ENCODE measurements around the gene TBX5.
"Not testable (repeated sequence)": the region's sequence is repeated elsewhere in the genome, so short reads cannot be mapped to it uniquely, and the experiment has no call there.

The TBX5 gene

DNA sequence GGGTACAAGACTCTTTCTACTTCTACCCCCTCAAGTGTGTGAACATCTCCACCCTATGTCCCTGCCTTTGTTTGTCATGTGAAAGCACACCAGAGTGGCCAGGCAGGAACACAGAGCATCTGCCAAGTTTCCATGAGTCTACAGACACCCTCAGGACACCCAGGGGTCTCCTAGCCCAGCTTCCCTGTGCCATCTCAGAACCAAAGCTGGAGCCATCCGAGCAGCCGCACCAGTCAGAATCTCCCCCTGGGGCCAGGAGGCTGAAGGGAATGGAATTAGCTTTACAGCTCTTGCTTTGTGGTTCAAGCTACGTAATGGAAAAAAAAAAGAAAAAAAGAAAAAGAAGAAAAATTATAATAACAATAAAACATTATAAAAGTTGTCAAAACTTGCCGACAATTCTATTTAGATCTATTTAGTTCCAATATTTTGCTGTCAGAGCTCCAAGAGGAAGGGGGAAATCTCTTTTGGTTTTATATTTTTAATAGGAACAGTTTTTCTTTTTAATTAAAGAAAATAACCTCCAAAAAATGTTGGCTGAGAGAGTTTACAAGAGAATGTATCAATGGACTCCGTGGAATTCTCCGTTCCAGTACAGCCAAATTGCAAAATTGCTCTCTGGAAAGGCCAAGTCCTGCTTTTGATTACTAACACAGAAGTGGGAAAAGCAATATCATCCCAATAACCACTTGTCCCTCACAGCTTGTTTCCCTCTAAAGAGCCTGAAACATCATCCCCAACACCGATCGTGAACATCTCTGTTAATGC is 37.1 kb downstream of the TBX5 start:
- Histone ChIP-seq H3K36me3 (ENCODE audit: control insufficient read depth, insufficient read depth, low read length) (no peaks in the 10 kb centered on the region), H3K4me3 (ENCODE audit: extremely low read depth, insufficient read depth, low read length, poor library complexity, severe bottlenecking) (no peak overlapping the region), H3K27ac (ENCODE audit: low read depth, low read length, severe bottlenecking) (no peak overlapping the region), H3K4me1 (ENCODE audit: control insufficient read depth, insufficient read depth, low read length, poor library complexity, severe bottlenecking) (no peaks in the 10 kb centered on the region), H3K9me3 (ENCODE audit: control insufficient read depth, low read length) (peaks cover 7% of the 10 kb centered on the region)
- WGBS, 2 experiments (ENCODE audit: insufficient coverage in 2 of 2), result 71 to 83% methylated on average over 2 to 4 of the region's 8 CpGs

- H3K36me3 ChIP-seq (ENCODE audit: control insufficient read depth, insufficient read depth, low read length), result no peaks in the 10 kb centered on the region
- no peak overlapping the region for H3K27ac ChIP-seq (ENCODE audit: low read depth, low read length, severe bottlenecking)
- H3K4me3 ChIP-seq (ENCODE audit: extremely low read depth, insufficient read depth, low read length, poor library complexity, severe bottlenecking), result no peak overlapping the region
- no peaks in the 10 kb centered on the region for H3K4me1 ChIP-seq (ENCODE audit: control insufficient read depth, insufficient read depth, low read length, poor library complexity, severe bottlenecking)
- peaks cover 7% of the 10 kb centered on the region for H3K9me3 ChIP-seq (ENCODE audit: control insufficient read depth, low read length)
- 75 to 87% methylated on average over 2 to 3 of the region's 4 CpGs for WGBS, 2 experiments (ENCODE audit: insufficient coverage in 2 of 2)
Observed at GRCh38 chr12:114361992-114362391, 44.0 kb downstream of the TBX5 start.

DNA sequence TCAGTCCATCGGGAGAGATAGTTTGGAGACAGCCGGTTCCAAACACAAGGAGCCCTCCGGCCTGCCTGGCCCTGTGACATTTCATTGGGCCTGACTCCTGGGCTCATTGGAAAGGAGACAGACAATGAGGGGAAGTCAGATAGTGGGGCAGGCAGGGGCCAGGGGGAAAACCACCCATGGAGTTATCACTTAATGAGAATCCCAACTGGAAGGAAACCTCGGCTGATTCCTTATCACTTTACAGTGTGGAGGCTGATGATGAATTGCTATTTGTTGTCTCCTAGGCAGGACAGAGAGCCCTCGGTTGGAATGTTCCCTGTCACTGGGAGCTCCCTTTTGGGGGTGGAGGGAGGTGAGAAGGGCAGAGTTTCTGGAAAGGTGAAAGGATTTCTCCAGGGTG is 44.4 kb downstream of the TBX5 start:
- no peaks in the 10 kb centered on the region for H3K4me1 ChIP-seq (ENCODE audit: control insufficient read depth, insufficient read depth, low read length, poor library complexity, severe bottlenecking)
- H3K4me3 ChIP-seq (ENCODE audit: extremely low read depth, insufficient read depth, low read length, poor library complexity, severe bottlenecking), result no peak overlapping the region
- peak overlapping the region; percentile 37 for H3K27ac ChIP-seq (ENCODE audit: low read depth, low read length, severe bottlenecking)
- peaks cover 6% of the 10 kb centered on the region for H3K9me3 ChIP-seq (ENCODE audit: control insufficient read depth, low read length)
- H3K36me3 ChIP-seq (ENCODE audit: control insufficient read depth, insufficient read depth, low read length), result no peaks in the 10 kb centered on the region
- 50 to 53% methylated on average over 3 of the region's 5 CpGs for WGBS, 2 experiments (ENCODE audit: insufficient coverage in 2 of 2)

DNA sequence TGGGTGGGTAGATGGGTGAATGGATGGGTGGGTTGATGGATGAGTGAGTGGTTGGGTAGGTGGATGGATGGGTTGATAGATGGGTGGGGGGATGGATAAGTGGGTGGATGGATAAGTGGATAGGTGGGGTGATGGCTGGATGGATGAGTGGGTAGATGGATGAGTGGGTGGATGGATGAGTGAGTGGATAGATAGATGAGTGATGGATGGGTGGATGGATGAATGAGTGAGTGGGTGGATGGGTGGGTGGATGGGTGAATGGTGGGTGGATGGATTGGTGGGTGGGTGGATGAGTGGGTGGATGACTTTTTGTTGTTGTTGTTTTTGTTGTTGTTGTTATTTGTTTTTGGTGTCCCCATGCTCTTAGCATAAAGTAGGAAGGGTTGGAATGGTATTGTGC is 45.5 kb downstream of the TBX5 start:
- Histone ChIP-seq H3K27ac (ENCODE audit: low read depth, low read length, severe bottlenecking) (no peak overlapping the region), H3K9me3 (ENCODE audit: control insufficient read depth, low read length) (no peaks in the 10 kb centered on the region), H3K4me3 (ENCODE audit: extremely low read depth, insufficient read depth, low read length, poor library complexity, severe bottlenecking) (no peak overlapping the region), H3K4me1 (ENCODE audit: control insufficient read depth, insufficient read depth, low read length, poor library complexity, severe bottlenecking) (no peaks in the 10 kb centered on the region), H3K36me3 (ENCODE audit: control insufficient read depth, insufficient read depth, low read length) (no peaks in the 10 kb centered on the region)

- Histone ChIP-seq H3K4me3 (ENCODE audit: extremely low read depth, insufficient read depth, low read length, poor library complexity, severe bottlenecking) (no peak overlapping the region), H3K4me1 (ENCODE audit: control insufficient read depth, insufficient read depth, low read length, poor library complexity, severe bottlenecking) (no peaks in the 10 kb centered on the region), H3K27ac (ENCODE audit: low read depth, low read length, severe bottlenecking) (no peak overlapping the region), H3K9me3 (ENCODE audit: control insufficient read depth, low read length) (no peaks in the 10 kb centered on the region), H3K36me3 (ENCODE audit: control insufficient read depth, insufficient read depth, low read length) (no peaks in the 10 kb centered on the region)
- 79 to 88% methylated on average over 8 to 13 of the region's 16 CpGs for WGBS, 2 experiments (ENCODE audit: insufficient coverage in 2 of 2)
Observed at GRCh38 chr12:114355389-114356088, 50.4 kb downstream of the TBX5 start.

GRCh38 chr12:114349239-114349638 is 56.7 kb downstream of the TBX5 start:
- not testable (repeated sequence) for H3K4me3 ChIP-seq (ENCODE audit: extremely low read depth, insufficient read depth, low read length, poor library complexity, severe bottlenecking); H3K9me3 ChIP-seq (ENCODE audit: control insufficient read depth, low read length); H3K27ac ChIP-seq (ENCODE audit: low read depth, low read length, severe bottlenecking); H3K4me1 ChIP-seq (ENCODE audit: control insufficient read depth, insufficient read depth, low read length, poor library complexity, severe bottlenecking); H3K36me3 ChIP-seq (ENCODE audit: control insufficient read depth, insufficient read depth, low read length)
- WGBS, 2 experiments (ENCODE audit: insufficient coverage in 2 of 2), result 100% methylated on average over 2 to 3 of the region's 7 CpGs

GRCh38 chr12:114347861-114348260 is 58.1 kb downstream of the TBX5 start:
- 100% methylated on average over 2 of the region's 3 CpGs; no CpG with 5 or more reads in 1 of the 2 experiments for WGBS, 2 experiments (ENCODE audit: insufficient coverage in 2 of 2)
- Histone ChIP-seq H3K36me3 (ENCODE audit: control insufficient read depth, insufficient read depth, low read length) (no peaks in the 10 kb centered on the region), H3K4me3 (ENCODE audit: extremely low read depth, insufficient read depth, low read length, poor library complexity, severe bottlenecking) (no peak overlapping the region), H3K9me3 (ENCODE audit: control insufficient read depth, low read length) (no peaks in the 10 kb centered on the region), H3K27ac (ENCODE audit: low read depth, low read length, severe bottlenecking) (no peak overlapping the region), H3K4me1 (ENCODE audit: control insufficient read depth, insufficient read depth, low read length, poor library complexity, severe bottlenecking) (no peaks in the 10 kb centered on the region)

GRCh38 chr12:114344831-114345230 is 61.1 kb downstream of the TBX5 start:
- no peak overlapping the region for H3K27ac ChIP-seq (ENCODE audit: low read depth, low read length, severe bottlenecking)
- no peaks in the 10 kb centered on the region for H3K4me1 ChIP-seq (ENCODE audit: control insufficient read depth, insufficient read depth, low read length, poor library complexity, severe bottlenecking)
- H3K4me3 ChIP-seq (ENCODE audit: extremely low read depth, insufficient read depth, low read length, poor library complexity, severe bottlenecking), result no peak overlapping the region
- H3K9me3 ChIP-seq (ENCODE audit: control insufficient read depth, low read length), result no peaks in the 10 kb centered on the region
- H3K36me3 ChIP-seq (ENCODE audit: control insufficient read depth, insufficient read depth, low read length), result no peaks in the 10 kb centered on the region
- 64 to 88% methylated on average over 1 to 2 of the region's 2 CpGs for WGBS, 2 experiments (ENCODE audit: insufficient coverage in 2 of 2)

DNA sequence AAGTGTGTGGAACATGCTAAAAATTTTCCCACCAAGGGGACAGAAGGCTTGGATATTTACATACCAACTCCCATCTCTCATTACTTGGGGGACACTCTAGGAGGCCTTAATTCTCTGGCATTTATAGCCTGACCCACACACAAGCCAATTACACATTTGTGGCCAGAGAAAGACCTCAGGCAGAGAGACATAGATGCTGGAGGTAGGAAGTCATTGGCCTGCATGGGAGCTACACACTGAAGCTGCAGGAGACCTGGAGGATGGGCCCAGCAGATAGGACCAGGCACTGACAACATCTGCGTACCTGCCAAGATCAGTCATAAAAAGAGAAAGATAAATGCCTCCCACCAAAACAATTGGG is 61.7 kb downstream of the TBX5 start:
- WGBS, 2 experiments (ENCODE audit: insufficient coverage in 2 of 2), result 80% methylated on average over 1 of the region's 1 CpG; no CpG with 5 or more reads in 1 of the 2 experiments
- no peak overlapping the region for H3K27ac ChIP-seq (ENCODE audit: low read depth, low read length, severe bottlenecking)
- no peaks in the 10 kb centered on the region for H3K4me1 ChIP-seq (ENCODE audit: control insufficient read depth, insufficient read depth, low read length, poor library complexity, severe bottlenecking)
- no peaks in the 10 kb centered on the region for H3K36me3 ChIP-seq (ENCODE audit: control insufficient read depth, insufficient read depth, low read length)
- no peak overlapping the region for H3K4me3 ChIP-seq (ENCODE audit: extremely low read depth, insufficient read depth, low read length, poor library complexity, severe bottlenecking)
- no peaks in the 10 kb centered on the region for H3K9me3 ChIP-seq (ENCODE audit: control insufficient read depth, low read length)

- 72 to 94% methylated on average over 3 of the region's 4 CpGs for WGBS, 2 experiments (ENCODE audit: insufficient coverage in 2 of 2)
- Histone ChIP-seq H3K36me3 (ENCODE audit: control insufficient read depth, insufficient read depth, low read length) (no peaks in the 10 kb centered on the region), H3K4me1 (ENCODE audit: control insufficient read depth, insufficient read depth, low read length, poor library complexity, severe bottlenecking) (no peaks in the 10 kb centered on the region), H3K4me3 (ENCODE audit: extremely low read depth, insufficient read depth, low read length, poor library complexity, severe bottlenecking) (no peak overlapping the region), H3K27ac (ENCODE audit: low read depth, low read length, severe bottlenecking) (no peak overlapping the region), H3K9me3 (ENCODE audit: control insufficient read depth, low read length) (no peaks in the 10 kb centered on the region)
Observed at GRCh38 chr12:114343585-114344302, 62.2 kb downstream of the TBX5 start.

DNA sequence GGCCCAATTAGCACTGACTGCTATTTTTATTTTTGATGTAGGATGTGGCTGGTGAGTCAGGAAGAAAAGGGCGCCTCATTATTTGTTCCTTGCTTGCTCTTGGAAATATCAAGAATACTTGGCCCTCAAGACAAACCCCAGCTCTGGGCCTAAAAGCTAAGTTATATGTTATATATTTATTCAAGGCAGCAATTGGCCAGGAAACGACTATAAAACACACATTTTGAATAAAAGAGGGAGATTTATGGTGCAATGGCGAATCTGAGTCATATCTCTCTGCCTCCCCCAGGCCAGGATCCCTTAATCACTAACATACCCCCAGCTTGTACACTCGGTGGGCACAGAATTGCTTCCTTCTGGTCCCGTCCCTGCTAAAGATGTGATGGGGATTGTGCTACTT is 63.3 kb downstream of the TBX5 start:
- 80 to 100% methylated on average over 1 of the region's 5 CpGs for WGBS, 2 experiments (ENCODE audit: insufficient coverage in 2 of 2)
- H3K9me3 ChIP-seq (ENCODE audit: control insufficient read depth, low read length), result no peaks in the 10 kb centered on the region

More for the DNA sequence above, 63.3 kb downstream of the TBX5 start:
- no peaks in the 10 kb centered on the region for H3K4me1 ChIP-seq (ENCODE audit: control insufficient read depth, insufficient read depth, low read length, poor library complexity, severe bottlenecking)
- no peak overlapping the region for H3K27ac ChIP-seq (ENCODE audit: low read depth, low read length, severe bottlenecking)
- H3K4me3 ChIP-seq (ENCODE audit: extremely low read depth, insufficient read depth, low read length, poor library complexity, severe bottlenecking), result no peak overlapping the region
- H3K36me3 ChIP-seq (ENCODE audit: control insufficient read depth, insufficient read depth, low read length), result no peaks in the 10 kb centered on the region
